HG03135 (cell line): ENCODE data around the gene NBPF6.
"Not testable (repeated sequence)": the region's sequence is repeated elsewhere in the genome, so short reads cannot be mapped to it uniquely, and the experiment has no call there.

Experiments used
- ATAC-seq: cut with Tn5 transposase; IDR thresholded peaks from one replicate; pipeline ENCODE4 v1.9.1; 2021; ENCODE audit warnings: mild to moderate bottlenecking, moderate library complexity; ENCODE audit not compliant: unreplicated experiment

The NBPF6 gene

DNA sequence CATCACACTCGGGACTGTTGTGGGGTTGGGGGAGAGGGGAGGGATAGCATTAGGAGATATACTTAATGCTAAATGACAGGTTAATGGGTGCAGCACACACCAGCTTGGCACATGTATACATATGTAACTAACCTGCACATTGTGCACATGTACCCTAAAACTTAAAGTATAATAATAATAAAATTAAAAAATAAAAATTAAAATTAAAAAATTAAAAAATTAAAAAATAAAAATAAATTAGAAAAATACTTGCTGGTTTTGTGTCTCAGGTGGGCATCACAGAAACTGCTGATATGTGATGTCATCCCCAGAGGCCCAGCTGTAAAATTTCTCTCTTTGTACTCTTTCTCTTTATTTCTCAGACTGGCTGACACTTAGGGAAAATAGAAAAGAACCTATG is 44.9 kb downstream of the NBPF6 start:
- ATAC-seq: not testable (repeated sequence)

DNA sequence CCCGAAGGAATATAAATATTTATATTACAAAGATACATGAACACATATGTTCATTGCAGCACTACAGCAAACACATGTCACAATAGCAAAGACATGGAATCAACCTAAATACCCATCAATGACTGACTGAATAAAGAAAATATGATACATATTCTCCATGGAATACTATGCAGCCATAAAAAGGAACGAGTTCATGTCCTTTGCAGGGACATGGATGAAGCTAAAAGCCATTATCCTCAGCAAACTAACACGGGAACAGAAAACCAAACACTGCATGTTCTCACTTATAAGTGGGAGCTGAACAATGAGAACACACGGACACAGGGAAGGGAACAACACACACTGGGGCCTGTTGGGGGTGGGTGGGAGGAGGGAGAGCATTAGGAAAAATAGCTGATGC is 46.7 kb downstream of the NBPF6 start:
- not testable (repeated sequence) for ATAC-seq

DNA sequence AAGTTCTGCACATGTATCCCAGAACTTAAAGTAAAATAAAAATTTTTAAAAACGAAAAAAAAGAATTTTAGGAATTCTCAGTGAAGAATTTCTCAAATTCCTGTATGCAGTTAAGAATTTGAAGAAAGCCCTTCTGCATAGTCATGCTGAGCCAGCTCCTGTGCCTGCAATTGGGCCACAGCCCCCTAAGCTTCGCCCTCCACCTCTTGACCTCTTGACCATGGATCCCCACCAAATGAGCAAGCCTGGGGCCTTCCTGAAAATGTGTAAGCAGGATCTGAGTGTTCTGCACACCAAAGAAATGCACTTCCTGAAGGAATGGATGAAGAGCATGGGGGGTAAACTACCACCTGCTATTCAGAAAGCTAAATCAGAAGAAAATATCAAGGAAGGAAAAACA is 52.0 kb downstream of the NBPF6 start:
- ATAC-seq: no peak

DNA sequence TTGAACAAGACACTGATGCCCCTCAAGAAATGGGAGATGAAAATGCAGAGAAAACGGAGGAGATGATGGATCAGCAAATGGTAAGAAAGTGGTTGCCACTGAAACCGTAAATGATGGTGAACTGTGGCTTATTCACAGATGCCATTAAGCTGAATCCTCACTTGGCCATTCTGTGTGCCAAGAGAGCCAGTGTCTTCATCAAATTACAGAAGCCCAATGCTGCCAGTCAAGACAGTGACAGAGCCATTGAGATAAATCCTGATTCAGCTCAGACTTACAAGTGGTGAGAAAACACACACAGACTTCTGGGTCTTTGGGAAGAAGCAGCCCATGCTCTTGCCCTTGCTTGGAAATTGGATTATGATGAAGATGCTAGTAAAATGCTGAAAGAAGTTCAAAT is 52.5 kb downstream of the NBPF6 start:
- no peak for ATAC-seq

DNA sequence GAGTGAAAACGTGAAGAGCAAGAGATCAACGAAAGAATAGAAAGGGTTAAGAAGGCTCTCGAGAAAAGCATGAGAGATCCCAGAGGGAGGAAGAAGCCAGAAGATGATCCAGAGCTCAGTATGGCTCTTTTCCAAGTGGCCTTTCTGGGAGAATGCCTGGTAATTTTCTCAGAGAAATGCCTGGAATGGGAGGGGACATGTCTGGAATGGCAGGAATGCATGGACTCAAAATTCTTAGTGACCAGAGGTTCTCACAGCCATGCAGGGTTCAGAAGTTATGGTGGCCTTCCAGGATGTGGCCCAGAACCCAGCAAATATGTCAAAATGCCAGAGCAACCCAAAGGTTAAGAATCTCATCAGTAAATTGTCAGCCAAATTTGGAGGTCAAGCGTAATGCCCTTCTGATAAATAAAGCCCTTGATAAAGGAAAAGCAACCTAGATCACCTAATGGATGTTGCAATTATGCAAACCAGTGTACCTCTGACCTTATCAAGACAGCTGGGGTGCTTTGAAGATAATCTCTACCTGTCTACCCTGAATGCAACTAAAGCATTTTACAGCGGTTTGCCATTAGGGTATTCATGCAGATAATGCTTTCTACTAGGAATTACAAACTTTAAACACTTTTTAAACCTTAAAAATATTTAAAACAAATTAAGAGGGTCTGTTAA is 53.1 kb downstream of the NBPF6 start:
- ATAC-seq: no peak

DNA sequence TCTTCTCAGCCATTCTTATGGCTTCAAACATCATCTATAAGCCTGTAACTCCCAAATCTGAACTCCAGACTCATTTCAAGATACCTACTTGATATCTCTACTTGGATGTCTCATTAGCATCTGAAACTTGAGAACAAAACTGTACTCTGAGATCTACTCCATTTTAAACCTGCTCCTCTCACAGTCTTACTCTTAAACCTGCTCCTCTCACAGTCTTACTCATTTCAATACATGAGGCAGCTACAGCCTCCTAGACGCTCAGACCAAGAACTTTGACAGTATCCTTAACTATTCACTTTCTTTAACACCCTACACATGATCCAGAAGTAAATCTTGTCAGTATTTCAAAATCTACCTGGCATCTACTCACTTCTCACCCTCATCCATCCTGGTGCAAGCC is 54.3 kb downstream of the NBPF6 start:
- ATAC-seq: no peak

DNA sequence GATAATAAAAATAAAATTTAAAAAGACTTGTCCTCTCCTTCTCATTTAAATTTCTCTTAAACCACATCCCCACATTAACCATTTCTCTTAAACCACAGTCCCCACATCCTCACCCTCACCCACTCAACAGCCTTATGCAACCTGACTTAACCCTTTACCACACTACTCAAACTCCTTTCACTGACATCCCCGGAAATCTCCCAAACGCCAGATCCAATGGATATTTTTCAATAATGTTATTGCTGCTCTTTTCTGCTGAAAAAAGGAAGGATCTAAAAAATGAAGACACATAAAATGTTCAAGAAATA is 55.6 kb downstream of the NBPF6 start:
- ATAC-seq: no peak

DNA sequence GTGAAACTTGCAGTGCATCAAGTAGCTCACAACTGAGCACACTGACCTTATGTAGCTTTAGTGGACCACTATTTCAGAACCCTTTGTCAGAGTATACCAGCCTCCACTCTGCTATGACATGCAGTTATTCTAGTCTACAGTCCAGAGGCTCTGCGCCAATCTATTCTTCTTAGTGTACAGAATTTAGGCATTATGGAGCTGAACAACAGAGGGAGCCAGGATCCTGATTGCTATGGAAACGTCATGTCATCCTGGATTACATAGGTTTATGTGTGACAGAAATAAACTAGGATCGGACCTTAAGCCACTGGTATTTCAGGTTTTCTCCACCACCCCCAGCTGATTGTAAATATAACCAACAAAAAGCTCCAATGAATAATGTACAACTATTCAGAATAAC is 61.6 kb downstream of the NBPF6 start:
- no peak for ATAC-seq

DNA sequence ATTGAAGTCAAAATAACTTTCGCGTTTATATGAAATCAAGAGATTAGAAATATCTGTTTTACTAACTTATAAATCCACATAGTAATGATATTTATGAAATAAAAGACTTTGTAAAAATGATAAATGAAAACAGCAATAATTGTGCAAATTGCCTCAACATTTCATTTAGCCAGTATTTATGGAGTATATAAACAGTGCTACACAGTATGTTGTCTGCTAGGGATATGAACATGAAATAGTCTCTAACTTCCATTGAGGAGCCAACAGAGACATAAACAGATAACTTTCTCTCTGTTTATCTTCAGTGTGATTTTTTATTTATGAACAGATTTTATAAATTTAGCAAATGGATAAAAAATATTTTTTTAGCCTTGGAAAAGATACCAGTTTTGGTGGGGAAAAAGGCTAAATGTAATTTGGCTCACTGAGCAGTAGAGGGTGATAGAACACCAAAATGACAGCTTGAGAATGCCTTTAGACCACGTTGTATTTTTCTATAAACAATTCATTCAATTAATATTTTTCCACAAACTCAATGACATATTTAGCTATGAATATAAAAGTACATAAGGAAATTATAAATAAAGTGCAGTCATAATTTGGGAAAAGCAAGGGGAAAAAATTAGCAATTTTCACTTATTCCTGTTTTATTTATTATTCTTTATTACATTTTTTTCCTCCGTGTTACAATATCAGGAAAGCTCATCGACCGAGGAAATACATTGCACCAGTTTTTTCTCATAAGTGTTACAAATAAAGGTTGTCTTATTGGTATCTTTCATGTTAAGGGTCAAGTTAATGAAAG is 62.3 kb downstream of the NBPF6 start:
- no peak for ATAC-seq

DNA sequence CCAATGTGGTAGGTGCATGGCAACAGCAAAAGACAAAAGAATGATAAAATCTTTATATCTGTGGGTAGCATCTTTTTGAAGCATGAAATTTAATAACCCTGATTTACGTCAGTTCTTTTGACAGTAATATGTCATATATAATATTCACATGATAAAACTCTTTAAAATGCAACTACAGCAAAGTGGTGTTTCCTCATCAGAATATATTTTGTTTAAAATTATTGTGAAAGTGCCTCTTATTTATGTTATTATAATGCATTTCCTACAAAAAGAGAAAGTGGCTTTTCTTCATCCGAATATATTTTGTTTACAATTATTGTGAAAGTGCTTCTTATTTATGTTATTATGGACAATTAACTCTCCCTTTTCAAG is 62.9 kb downstream of the NBPF6 start:
- ATAC-seq: no peak

DNA sequence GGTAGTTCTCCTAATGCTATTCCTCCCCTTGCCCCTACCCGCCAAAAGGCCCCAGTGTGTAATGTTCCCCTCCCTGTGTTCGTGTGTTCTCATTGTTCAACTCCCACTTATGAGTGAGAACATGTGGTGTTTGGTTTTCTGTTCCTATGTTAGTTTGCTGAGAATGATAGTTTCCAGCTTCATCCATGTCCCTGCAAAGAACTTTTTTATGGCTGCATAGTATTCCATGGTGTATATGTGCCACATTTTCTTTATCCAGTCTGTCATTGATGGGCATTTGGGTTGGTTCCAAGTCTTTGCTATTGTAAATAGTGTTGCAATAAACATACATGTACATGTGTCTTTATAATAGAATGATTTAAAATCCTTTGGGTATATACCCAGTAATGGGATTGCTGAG is 63.8 kb downstream of the NBPF6 start:
- ATAC-seq: not testable (repeated sequence)

DNA sequence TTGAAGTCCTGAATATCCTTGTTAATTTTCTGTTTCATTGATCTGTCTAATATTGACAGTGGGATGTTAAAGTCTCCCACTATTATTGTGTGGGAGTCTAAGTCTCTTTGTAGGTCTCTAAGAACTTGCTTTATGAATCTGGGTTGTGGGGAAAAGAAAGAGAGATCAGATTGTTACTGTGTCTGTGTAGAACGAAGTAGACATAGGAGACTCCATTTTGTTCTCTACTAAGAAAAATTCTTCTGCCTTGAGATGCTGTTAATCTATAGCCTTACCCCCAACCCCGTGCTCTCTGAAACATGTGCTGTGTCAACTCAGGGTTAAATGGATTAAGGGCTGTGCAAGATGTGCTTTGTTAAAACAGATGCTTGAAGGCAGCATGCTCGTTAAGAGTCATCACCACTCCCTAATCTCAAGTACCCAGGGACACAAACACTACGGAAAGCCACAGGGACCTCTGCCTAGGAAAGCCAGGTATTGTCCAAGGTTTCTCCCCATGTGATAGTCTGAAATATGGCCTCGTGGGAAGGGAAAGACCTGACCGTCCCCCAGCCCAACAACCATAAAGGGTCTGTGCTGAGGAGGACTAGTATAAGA is 67.3 kb downstream of the NBPF6 start:
- not testable (repeated sequence) for ATAC-seq
